Astrocyte of the cerebellum (primary cell): ENCODE measurements around the gene CDYL2.
"Not testable (repeated sequence)": the region's sequence is repeated elsewhere in the genome, so short reads cannot be mapped to it uniquely, and the experiment has no call there.

Experiments used
- DNase-seq: peaks from one replicate; pipeline ENCODE4 v3.0.0-alpha.2; 2011; ENCODE audit warnings: low read depth
- H3K4me3 ChIP-seq: 2 replicates; pipeline ENCODE4 v1.5.1; 2011; ENCODE audit warnings: mild to moderate bottlenecking, low read depth, low read length, moderate library complexity
- CTCF ChIP-seq: IDR thresholded peaks from 2 replicates; pipeline ENCODE4 v1.5.1; 2012; ENCODE audit warnings: low read length, low read depth, moderate library complexity, mild to moderate bottlenecking; ENCODE audit errors: missing control alignments
- in situ Hi-C: cut with HindIII; loops from 2 replicates; pipeline ENCODE4 v1.10.0; 2017; ENCODE audit warnings: low sequenced_read_pairs

CDYL2 gene

GRCh38 chr16:80738521-80738920 is 65.9 kb downstream of the CDYL2 start:
- H3K4me3 ChIP-seq, result no peak overlapping the region
- in situ Hi-C loops, result no loop called here
- no peak for TF ChIP-seq CTCF
- DNase-seq, result no peak

DNA sequence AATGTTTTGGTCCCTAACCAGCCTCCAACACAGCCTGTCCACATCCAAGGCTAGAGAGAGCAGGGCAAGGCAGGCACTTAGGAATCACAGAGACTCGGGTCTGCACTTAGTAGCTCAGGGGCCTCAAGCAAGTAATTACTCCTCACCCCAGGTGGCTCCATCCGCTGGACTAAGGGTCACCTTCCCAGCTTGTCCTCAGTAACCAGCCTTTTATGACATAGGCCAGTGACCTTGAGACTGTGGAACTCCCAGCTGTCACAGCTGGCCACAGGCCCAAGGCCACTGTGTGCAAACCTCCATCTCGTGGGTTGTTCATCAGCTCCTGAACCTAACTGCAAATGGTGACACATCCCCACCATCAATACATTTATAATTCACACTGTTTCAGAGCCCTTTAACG is 68.6 kb downstream of the CDYL2 start:
- in situ Hi-C loops, result no loop called here
- no peak for TF ChIP-seq CTCF
- DNase-seq, result no peak
- no peak overlapping the region for H3K4me3 ChIP-seq

DNA sequence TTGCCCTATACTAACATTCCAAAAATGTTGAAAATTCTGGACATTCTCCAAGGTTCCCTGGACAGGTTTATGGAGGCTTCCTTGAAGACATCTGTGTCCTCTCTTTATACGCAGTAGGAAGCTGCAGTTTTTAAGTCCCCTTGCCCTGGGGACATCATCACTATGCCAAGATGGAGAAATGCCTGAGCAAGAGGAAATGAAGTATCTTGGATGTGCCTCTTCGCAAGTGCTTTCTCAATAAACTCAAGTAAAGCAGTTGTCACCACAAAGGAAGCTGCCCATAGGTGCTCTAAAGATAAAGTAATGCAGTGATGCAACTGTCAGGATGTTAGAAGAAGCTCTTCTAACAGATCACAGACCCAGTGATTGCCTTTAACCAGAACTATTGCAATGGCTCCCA is 71.0 kb downstream of the CDYL2 start:
- TF ChIP-seq CTCF, result no peak
- in situ Hi-C loops, result no loop called here
- DNase-seq, result no peak
- H3K4me3 ChIP-seq, result no peak overlapping the region

- in situ Hi-C loops, result no loop called here
- H3K4me3 ChIP-seq, result no peak overlapping the region
- no peak for DNase-seq
- no peak for TF ChIP-seq CTCF
Measured at GRCh38 chr16:80731915-80732314, 72.5 kb downstream of the CDYL2 start.

DNA sequence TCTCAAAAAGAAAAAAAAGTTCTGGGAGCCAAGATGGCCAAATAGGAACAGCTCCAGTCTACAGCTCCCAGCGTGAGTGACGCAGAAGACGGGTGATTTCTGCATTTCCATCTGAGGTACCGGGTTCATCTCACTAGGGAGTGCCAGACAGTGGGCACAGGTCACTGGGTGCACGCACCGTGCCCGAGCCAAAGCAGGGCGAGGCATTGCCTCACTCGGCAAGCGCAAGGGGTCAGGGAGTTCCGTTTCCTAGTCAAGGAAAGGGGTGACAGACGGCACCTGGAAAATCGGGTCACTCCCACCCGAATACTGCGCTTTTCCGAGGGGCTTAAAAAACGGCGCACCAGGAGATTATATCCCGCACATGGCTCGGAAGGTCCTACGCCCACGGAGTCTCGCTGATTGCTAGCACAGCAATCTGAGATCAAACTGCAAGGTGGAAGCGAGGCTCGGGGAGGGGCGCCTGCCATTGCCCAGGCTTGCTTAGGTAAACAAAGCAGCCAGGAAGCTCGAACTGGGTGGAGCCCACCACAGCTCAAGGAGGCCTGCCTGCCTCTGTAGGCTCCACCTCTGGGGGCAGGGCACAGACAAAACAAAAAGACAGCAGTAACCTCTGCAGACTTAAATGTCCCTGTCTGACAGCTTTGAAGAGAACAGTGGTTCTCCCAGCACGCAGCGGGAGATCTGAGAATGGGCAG is 77.2 kb downstream of the CDYL2 start:
- DNase-seq, H3K4me3 ChIP-seq, in situ Hi-C loops: not testable (repeated sequence)

DNA sequence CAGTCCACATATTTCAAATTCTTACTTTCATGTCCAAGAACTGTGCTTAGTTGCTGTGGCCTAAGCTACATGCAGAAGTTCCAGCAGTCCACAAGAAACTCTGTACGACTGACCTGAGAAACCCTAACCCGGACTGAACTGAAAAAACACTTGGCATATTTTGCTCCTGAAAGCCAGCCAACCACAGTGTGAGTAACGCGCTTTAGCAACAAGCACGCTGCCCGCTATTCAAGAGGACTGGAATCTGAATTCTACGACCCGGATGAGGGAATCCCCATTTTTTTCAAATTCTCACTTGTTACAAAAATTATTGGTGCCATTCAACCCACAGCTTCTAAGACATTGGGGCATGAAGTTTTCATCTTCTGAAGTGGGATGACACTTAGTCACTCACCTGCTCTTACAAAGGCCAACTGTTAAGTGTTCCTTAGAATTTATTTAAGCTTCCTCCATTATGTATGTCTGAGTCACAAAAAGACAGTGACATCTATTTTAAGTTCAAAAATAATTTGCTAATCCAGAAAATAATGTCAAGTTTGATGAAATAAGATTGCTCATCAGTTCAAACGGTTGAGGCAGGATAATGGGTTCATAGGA is 78.7 kb downstream of the CDYL2 start:
- TF ChIP-seq CTCF, result no peak
- in situ Hi-C loops, result no loop called here
- H3K4me3 ChIP-seq, result no peak overlapping the region
- no peak for DNase-seq

GRCh38 chr16:80723981-80724380 is 80.4 kb downstream of the CDYL2 start:
- in situ Hi-C loops, result no loop called here

More at GRCh38 chr16:80723981-80724380, 80.4 kb downstream of the CDYL2 start:
- DNase-seq, result no peak
- H3K4me3 ChIP-seq, result no peak overlapping the region
- TF ChIP-seq CTCF, result no peak
